Activated CD8-positive, alpha-beta memory T cell treated with anti-CD3 and anti-CD28 coated beads, Interleukin-2, amount 50 U/mL, for 1 hour (primary cell): ENCODE data around the gene DNAH17.

Source experiments
- DNase-seq: peaks from one replicate; pipeline ENCODE4 v3.0.0-alpha.2; 2020; ENCODE audit errors: extremely low read depth

DNAH17 gene

DNA sequence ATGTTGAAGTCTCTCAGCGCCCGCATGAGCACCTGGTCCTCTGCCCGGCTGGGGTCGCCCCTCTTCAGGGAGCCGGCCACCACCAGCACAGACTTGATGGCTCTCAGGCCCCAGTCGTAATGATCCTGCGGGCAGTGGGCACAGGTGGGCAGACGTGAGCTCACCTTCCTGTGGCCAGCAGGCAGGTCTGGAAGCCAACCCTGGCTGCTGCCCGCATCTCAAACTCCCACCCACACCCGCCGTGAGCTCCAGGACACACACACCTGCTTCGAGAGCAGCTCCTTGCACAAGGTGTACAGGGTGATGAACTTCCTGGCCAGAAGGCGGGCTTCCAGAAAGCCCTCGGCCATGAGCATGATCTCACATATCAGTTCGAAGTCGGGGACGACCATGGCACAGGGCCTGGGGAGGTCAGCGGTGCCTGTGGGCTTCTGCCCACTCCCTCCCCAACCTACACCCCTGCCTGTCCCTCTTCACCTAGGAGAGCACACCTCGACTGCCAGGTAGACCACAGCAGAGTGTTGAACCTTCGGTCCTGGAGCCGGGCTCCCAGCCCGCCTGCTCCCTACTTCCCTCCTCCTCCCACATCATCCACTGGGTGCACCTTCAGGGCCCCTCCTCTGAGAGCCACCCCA, 82.4 kb downstream of the DNAH17 start:
- DNase-seq, result no peak

DNA sequence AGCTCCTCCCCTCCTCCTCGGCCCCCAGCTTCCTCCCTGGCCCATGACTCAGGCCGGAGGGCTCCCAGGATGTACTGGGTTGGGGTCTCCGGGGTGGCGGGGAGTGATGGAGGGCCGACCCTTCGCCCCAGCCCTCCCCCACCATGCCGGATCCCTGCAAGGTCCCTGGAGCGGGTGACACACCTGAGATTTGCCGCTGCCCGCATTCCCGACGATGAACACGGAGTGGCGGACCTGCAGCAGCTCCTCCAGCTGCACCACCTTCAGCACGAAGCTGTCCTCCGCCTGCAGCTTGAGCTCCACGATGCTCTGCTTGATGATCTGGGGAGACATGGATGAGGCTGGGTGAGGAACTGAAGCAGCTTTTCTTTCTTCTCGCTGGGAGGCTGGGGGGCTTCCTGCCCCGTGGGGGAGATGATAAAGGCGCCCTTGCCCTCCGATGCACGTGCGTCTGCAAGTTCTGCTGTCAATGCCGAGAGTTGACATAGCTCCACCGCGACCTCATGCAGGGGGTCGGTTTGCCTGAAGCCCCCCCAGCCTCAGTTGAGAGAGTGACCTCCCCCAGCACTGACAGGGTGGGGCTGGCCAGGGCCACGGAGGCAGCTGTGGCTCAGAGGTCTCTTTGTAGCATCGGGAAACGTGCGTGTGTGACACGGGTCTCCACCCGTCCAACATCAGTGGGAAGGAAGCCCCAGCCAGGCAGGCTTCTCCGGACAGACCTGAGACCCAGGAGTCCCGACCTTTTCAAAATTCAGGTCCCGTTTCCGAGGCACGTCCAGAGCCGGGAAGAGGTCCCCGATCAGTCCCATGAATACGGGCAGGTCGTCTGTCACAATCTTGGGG, 83.1 kb downstream of the DNAH17 start:
- no peak for DNase-seq

DNA sequence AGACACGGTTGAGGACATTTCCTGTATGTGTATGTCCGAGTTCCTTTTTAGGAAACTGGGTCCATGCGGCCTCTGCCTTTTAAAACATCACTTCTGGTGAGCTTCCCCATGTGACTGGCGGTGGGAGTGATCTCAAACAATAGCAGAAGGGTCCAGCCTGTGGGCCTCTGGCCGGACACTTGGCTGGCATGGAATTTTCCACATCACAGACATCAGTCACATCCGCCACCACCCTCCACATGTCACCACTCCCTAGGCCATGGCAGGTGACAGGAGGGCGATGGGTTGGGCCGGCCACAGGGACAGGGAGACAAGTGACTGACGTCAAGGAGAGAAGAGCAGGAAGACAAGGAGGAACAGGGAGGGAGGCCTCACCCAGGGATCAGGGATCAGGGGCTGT, 83.7 kb downstream of the DNAH17 start:
- DNase-seq, result no peak

DNA sequence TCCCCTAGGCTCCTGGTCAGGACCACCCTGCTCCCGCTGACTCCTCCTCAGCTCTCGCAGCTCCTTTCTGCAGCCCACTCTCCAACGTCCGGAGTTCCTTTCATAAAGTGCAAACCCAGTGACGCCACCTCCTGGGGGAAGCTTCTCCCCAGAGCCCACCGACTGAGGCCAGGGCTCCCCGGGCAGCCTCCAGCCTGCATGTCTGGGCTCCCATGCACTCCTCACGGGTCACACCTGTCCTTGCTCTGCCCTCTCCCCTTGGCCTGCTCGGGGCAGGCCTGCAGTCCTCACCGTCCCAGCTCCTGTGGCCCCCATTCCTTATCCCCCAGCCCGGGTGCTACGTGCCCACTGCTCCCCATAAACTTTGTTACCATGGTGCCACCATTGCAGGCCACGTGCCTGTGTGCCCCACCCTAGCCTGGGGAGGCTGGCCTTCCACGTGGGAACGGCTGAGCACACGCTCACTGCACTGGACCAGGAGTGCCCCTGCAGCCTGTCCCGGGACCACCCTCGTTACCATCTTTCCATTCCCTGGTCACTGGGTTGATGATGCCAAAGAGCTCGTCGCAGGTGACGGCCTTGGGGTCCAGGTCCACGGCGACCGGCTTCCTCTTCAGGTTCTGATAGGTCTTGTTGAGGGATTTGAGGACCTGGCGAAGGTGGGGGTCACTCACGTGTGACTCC, 84.9 kb downstream of the DNAH17 start:
- no peak for DNase-seq

DNA sequence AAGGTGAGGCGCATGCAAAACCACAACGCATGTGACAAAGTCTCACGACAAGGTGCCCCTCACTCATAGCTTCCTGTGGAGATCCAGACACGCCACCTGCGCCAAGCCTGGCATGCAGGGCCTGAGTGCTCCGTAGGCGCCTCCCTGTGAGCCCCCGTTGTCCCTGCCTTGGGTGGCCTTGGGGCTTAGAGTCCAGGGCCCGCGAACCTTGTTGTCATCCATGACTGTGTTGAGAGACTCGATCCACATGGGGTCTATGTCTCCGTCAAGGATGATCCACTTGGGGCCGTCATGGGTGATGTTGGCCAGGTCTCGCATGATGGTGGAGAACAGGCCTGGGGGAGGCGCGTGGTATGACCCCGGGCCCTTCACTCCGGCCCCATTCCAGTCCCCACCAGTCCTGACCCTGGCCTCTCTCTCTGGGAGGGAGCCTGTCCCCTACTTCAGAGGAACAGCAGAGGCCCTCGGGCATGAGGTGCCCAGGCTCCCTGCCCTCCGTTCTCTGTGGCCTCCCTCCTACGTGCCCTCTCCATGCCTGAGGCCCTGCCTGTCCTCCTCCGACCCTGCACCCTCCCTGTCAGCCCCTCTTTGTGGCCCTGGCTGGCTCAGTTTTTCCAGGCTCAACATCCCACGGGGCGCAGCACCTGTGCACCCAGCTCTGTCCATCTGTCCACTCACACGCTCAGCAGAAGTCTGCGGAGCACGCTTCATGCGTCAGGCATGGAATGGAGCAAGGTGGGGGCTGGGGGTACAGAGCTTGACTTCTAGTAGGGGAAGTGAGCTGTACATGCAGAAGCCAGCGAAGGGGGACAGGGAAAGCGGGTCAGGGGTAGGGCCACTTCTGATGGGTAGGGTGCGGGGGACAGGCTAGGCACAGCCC, 85.7 kb downstream of the DNAH17 start:
- DNase-seq, result no peak

DNA sequence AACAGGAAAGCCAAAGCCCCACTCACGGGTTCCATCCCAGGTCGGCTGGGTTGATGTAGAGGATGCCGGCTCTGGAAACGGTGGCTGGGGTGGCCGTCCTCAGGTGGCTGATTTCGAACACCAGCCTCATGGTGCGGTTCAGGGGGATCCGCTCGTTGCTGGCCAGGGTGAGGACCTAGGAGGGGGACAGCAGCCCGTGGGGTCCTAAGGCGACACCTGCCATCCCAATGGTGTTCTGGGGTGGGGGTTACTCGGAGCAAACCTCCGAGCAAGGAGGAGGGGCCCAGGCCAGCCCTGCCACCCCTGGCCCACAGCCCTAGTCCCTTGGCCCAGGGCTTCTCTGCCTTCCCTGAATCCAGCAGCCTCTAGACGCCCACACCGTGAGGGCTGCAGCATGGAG, 86.5 kb downstream of the DNAH17 start:
- no peak for DNase-seq

DNA sequence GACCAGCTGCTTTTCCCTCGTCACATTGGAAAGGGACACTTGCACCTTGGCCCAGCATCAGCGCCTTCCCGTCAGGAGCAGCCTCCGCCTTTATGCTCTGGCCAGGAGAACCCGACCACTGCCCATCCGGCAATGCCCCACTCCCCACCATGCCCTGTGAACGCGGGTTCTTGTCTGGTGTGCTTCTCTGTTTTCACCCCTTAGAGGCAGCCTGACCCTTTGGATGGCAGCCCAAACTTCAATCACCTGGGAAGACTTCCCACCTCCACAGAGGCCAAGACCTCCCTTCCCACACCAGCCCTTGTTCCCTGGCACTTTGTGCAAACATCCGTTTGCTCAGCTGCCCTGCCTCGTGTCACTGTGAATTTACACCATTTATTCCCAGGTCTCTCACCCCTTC, 87.0 kb downstream of the DNAH17 start:
- no peak for DNase-seq

DNA sequence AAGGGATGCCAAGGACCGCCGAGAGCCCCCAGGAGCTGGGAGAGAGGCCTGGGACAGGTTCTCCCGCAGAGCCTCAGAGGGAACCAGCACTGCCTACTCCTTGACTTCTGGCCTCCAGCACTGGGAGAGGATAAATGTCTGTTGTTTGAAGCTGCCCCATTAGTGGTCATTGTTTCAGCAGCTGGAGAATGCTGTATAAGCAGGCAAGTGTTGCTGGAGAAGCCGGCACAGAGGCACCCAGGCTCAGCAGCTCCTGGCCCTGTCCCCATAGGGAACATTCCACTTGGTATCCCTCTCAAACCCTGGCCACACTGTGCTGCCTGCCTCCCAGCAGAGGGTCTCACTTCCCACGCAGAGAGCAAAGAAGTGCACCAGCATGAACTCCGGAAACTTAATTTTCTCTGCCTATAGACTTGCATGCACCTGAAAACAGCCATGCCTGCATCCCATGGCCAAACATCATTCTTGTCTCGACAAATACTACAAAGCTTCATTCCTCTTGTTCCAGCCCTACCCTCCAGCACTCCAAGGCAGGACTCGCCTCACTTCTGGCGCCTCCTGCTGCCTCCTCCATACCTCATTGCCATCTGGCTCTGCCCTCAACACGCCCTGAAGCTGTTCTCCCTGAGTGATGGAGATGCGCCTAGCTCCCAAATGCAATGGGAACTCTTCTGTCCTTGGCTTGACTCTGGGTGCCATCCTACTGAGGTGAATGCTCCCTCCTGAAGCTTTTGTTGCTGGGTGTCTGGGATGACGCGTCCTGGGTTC, 88.1 kb downstream of the DNAH17 start:
- DNase-seq, result no peak

DNA sequence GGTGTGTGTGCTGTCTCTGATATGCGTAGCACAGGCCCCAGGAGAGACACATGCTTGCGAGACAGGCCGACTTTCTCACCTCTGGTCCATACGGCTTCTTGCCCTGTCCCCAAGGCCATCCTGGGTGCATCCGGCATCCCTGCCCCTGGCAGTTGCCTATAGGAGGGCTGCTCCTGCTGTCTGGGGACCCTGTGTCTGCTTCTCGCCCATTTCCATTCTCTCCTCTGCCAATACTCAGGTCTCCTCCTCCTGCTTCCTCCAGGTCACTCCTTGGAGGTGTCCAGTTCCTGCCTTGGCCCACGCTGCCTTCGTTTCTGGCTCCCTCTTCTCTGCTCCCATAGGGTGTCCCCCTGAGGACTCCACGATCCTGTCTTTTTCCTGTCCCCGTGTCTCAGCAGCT, 89.0 kb downstream of the DNAH17 start:
- no peak for DNase-seq

DNA sequence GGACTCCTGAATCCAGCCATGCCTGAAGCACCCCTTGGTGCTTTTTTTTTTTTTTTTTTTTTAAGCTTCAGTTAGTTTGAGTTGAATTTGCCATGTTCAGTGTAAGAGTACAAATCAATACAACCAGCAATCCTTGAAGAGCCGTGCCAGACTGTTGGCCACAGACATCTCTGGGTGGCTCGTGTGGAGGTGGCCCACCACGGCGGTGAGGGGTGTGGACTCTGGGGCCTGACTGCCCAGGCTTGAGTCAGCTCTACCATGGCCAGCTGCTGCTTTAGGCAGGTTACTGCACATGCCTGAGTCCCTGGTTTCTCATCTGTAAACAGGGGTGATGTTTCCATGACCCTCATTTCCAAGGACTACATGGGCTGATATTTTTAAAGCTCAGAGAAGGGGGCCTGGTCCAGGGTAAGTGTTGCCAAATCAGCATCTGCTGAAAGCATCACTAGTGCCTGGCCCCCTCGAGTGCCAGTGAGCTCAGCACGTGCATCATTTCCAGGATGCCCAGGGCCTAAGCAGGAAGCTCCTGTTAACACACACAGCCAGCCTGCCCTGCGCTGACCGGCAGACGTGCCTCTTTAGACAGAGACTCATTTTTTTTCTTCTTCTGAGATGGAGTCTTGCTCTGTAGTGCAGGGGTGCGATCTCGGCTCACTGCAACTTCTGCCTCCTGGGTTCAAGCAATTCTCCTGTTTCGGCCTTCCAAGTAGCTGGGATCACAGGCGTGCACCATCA, 90.1 kb downstream of the DNAH17 start:
- DNase-seq, result no peak

DNA sequence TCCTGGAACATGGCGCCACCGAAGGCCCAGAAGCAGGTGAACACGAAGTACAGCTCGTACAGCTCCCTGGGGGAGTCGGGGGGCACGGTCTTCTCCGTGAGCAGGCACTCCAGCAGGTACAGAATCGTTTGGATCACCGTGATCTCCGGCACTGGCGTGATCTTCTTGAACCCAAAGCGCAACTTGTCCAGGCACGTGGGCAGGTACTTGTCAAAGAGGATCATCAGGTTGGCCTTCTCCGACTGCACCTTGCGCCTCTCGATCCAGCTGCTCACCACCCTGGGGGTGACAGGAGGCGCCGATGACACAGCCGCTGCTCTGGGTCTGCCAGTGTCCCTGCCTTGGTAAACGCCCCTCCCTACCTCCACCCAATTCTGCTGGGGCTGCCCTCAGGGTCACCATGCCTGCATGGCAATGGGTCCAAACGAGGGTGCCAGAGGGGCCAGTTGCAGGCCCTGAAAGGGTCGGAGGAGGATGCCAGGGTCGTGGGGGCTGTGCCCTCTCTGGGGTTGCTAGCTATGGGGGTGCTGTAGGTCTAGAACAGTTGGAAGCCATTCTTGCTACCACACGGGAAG, 90.9 kb downstream of the DNAH17 start:
- DNase-seq, result no peak

DNA sequence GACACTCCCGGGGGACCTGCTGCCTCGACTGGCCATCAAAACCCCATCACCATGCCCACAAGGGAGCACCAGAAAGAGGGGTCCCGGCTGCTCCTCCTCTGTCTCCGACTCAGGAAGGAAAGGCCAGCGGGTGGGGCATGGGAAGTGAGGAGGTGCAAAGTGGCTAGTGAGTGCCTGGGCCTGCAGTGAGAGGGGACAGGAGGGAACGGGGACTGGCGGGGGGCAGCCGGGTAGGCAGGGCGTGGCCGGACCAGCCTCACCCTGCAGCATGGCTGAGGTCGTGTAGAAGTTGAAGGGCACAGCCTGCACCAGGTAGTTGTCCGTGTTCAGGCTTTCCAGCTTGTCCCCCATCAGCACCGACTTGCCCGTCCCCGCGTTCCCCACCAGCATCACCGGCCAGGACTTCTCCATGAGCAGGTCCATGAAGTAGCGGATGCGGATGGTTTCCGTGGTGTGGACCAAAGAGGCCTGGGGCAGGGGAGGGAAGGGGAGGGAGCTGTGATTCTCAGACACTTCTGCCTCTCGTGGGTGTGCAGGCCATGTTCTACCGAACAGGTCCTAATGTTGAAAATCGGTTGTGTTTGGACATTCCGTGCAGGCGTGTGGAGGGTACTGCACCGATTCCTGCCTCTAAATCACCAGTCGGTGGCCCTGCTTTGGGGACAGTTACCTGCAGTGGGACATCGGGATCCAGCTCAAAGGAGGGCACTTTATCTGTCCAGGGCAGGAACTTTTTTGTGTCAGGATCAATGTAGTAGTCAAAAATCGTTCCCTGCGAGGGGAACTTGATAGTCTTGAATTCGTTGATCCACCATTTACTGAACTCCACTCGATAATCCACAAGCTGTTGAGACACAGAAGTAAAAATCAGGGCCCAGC, 91.7 kb downstream of the DNAH17 start:
- no peak for DNase-seq

DNA sequence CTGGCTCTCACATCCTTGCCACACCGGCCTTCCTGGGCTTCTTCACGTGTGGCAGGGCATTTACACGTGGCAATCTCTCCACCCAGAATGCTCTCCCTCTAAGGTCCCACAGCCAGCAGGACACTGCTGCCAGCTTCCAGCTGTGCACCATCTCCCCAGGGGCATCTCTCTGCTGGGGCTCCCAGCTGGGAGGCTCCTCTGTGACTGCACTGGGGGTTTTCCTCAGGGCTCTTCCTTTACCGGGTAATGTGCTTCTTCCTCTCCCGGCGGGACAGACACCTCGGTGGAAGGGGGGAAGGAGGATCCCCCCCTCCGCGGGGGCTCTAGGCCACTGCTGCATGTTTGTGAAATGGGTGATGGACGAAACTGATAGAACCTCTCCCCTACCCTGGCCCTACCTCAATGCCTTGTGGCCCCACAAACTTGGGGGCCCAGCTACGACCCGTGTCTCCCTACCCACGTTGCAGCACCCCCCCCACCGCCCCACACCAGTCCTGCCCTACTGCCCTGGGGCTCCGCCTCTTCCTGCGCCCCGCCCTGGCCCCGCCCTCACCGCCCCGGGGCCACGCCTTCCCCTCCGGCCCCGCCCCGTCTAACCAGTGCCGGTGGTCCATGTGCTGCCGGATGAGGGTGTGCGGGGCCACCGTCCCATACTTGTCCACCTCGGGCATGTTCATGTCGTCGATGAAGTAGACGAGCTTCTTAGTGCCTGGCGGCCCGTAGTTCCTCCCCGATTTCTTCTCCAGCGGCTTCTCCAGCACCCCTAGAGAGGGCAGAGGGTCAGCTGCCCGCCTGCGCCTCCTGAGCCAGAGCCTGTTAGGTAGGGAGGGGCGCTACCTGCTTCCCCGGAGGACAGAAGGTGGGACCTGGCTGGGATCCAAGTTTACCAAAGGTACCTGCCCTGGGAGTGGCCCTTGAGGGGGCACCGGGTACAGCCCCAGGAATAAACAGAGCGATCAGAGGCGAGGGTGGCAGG, 92.6 kb downstream of the DNAH17 start:
- peak; percentile 8 for DNase-seq

DNA sequence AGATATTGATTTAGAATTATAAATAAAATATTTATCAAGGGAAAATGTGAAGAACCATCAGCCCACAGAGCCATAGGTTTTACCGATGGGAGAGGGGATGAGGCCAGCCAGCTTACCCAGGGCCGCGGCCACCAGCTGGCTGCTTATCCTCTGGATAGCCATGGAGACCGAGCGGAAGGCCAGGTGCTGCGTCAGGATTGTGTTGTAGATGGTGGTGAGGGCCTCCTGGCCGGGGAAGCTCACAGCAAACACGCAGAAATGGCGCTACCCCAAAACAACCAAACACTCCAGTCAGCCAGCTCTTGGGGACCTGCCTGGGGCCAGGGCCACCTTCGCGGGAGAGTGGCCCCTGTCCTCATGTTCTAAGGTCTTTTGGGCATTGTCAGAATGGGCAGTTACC, 97.8 kb downstream of the DNAH17 start:
- no peak for DNase-seq

DNA sequence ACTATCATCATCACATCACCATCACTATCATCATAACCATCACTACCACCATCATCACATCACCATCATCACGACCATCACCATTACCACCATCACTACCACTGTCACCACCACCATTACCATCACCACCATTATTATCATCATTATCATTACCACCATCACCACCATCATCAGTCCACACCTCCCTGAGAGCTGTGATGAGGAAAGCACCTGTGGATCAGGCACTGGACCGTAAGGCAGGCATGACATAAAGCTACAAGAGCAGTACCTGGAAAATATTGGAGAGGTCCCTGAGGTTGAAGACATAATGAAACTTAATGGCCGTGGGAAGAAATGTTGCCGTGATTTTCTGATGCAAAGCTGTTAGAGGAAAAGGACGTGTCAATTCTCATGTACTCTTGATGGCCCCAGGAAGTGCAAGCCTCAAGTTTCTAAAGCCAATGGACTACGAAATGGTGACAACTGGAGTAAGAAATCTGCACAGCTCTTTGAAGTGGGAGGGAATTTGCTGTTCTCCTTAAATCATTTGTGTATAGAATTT, 98.4 kb downstream of the DNAH17 start:
- DNase-seq, result no peak

DNA sequence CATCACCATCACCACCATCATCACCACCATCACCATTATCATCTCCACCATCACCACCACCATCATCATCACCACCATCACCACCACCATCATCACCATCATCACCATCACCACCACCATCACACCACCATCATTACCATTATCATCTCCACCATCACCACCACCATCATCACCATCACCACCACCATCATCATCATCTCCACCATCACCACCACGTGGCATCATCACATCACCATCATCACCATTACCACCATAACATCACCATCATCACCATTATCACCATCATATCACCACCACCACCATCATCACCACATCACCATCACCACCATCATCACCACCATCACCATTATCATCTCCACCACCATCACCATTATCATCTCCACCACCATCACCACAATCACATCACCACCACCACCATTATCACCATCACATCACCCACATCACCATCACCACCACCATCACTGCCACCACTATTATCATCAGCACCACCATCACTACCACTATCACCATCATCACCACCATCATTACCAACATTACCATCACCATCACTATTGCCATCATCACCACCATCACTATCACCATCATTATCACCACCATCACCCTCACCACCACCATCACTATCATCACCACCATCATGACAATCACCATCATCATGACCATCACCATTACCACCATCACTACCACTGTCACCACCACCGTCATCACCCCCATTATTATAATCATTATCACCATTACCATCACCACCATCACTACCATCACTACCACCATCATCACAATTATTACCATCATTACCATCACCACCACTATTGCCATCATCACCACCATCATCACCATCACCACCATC, 99.1 kb downstream of the DNAH17 start:
- no peak for DNase-seq

DNA sequence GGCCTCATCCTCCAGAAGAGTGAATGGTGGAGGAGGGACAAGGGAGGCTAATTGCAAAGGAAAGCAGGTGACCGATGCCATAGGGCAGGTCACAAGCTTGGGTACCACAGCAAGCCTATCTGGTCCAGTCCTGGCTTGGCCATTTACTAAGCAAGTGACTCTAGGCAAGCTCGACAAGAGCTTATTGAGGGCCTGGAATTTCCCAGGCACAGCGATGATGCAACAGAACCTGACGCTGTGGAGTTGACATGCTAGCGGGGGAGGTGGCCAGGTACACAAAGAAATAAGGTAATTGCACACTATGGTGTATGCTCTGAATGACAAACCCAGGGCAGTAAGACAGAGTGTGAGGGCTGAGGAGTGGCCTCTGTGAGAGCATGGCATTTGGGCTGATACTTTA, 100.2 kb downstream of the DNAH17 start:
- no peak for DNase-seq
